ENCODE data around the gene PFN1.

- TF ChIP-seq POLR2A (IDR thresholded peaks at IDR 0.05; ENCODE audit: borderline replicate concordance, extremely low read depth, insufficient read depth, insufficient read length): no peak
- TF ChIP-seq POLR2AphosphoS5 (IDR thresholded peaks at IDR 0.05; ENCODE audit: low read depth, low read length): no peak
- no peak for TF ChIP-seq CTCF (IDR thresholded peaks at IDR 0.05 in 2 of 3, conservative IDR thresholded peaks at IDR 0.05 in 1 of 3; ENCODE audit: borderline replicate concordance in 1 of 3, insufficient read depth in 1 of 3, low read depth in 2 of 3, low read length in 2 of 3)
- no peak for TF ChIP-seq SRF (IDR thresholded peaks at IDR 0.05; ENCODE audit: low read depth)
- TF ChIP-seq EZH2phosphoT487 (IDR thresholded peaks at IDR 0.05; ENCODE audit: borderline replicate concordance): no peak
- TF ChIP-seq JUND (IDR thresholded peaks at IDR 0.05): no peak
- no peak for TF ChIP-seq CBX3 (IDR thresholded peaks at IDR 0.05; ENCODE audit: low read depth)
- TF ChIP-seq ZNF274 (IDR thresholded peaks at IDR 0.05; ENCODE audit: low read depth, low read length): no peak
These were observed 49.4 kb downstream of the PFN1 start for GRCh38 chr17:4898927-4899326.

Data from HCT116 (cell line).